ENCODE data around the gene CELA3B.
"Not testable (repeated sequence)": the region's sequence is repeated elsewhere in the genome, so short reads cannot be mapped to it uniquely, and the experiment has no call there.

Gene CELA3B

DNA sequence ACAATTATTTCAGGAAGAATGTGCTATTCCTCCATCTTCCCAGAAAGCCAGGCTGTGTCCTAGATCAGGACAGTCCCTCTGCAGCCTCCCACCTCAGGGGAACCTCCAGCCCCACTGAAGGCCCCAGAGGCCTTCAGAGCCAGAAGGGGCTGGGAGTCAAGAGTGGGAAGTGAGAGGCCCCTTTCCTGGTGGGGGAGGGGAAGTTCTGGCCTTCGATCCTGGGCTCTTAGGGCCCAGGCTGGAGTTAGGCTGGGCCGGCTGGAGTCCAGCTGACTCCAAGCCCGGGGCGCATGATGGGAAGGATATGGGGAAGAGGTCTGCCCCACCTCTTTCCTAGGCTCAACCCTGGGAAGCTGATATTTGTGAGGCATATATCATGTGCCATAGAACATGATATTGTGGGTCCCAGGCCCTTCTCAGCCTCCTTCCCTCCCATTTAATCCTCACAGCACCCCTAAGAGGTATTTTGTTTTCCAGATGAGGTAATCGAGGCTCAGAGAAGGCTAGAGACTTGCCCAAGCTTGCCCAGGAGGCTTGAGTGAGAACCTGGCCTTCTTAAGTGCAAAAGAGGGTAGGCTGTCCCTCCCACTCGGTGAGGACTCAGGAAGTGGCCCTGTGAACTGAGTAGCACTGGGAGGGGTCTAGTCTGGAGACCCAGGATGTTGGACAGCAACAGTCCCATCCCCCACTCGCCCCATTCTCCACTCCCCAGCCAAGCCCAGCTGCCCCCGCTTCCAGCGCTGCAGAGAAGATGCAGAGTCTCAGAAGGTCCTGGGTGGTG lies 21.1 kb upstream of the CELA3B start:
- H3K4me3 Mint-ChIP-seq, result no peak overlapping the region

DNA sequence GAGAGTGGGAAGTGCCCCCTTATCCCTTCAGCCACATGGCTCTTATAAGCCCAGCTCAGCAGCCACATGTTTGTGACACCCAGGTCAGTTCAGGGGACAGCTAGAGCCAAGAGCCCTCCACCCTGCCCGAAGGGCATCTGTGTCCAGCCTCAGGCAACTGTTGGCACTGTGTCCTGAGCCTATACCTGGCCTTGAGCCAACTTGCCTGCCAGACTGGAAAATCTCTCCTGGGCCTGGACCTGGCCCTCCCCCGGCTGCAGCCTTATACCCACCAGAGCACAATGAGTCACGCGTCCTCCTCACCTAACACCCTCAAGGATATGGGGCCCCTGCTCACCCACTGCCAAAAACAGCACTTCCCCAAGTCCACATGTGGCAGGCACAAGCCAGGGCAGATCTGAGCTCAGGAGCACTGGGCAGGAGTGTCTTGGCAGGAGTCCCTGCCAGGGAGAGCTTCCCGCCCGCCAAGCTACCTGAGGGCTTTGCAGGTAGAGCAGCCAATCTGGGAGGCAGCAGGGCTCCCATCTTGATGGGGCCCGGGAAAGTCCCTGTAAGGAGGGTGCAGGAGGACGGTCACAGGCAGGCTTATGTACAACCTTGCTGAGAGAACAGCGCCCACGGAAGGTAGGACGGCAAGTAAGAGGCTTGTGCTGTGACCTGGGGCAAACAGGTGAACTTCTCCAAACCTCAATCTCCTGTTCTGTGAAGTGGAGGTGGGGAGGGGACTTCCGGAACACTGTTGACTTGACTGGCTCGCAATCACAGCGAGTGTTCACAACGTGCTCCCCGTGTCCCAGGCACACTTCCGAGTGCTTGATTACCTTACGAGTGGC lies 19.9 kb upstream of the CELA3B start:
- H3K27me3 Mint-ChIP-seq, result peaks cover 11% of the 10 kb centered on the region
- peak; percentile 62 for ATAC-seq (ENCODE audit: low read depth)
- H3K36me3 Mint-ChIP-seq, result no peaks in the 10 kb centered on the region
- H3K9me3 Mint-ChIP-seq, result no peaks in the 10 kb centered on the region
- peaks cover 4% of the 10 kb centered on the region for H3K4me1 Mint-ChIP-seq
- H3K4me3 Mint-ChIP-seq, result no peak overlapping the region
- H3K27ac Mint-ChIP-seq, result no peak overlapping the region
- DNase-seq (ENCODE audit: low spot score in 2 of 2), result no peak

More for the DNA sequence above, 21.1 kb upstream of the CELA3B start:
- Mint-ChIP-seq H3K36me3 (no peaks in the 10 kb centered on the region), H3K9me3 (no peaks in the 10 kb centered on the region), H3K4me1 (peaks cover 4% of the 10 kb centered on the region), H3K27me3 (peaks cover 11% of the 10 kb centered on the region), H3K27ac (no peak overlapping the region)
- ATAC-seq (ENCODE audit: low read depth) (no peak), DNase-seq (ENCODE audit: low spot score in 2 of 2) (no peak)

DNA sequence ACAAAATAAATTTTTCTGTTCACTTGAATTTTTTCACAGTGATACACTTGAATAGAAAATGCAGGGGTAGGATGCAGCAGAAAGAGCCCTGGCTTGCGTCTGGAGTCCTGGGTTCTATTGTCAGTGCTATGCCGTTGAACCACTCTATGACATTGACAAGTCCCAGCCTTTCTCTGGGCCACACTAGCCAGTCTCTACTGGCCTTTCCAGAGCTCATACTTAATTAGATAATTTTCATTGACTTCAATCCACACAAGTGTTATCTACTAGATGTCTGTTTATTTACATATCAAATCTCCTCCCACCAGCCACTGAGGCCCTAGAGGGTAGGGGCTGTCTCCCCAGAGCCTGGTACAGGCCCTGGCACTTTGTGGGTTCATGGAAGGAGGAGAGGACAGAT lies 15.5 kb upstream of the CELA3B start:
- Mint-ChIP-seq H3K27me3 (peaks cover 13% of the 10 kb centered on the region), H3K4me1 (peaks cover 8% of the 10 kb centered on the region), H3K27ac (no peak overlapping the region), H3K36me3 (no peaks in the 10 kb centered on the region), H3K4me3 (no peak overlapping the region), H3K9me3 (no peaks in the 10 kb centered on the region)
- DNase-seq (ENCODE audit: low spot score in 2 of 2) (no peak), ATAC-seq (ENCODE audit: low read depth) (no peak)

DNA sequence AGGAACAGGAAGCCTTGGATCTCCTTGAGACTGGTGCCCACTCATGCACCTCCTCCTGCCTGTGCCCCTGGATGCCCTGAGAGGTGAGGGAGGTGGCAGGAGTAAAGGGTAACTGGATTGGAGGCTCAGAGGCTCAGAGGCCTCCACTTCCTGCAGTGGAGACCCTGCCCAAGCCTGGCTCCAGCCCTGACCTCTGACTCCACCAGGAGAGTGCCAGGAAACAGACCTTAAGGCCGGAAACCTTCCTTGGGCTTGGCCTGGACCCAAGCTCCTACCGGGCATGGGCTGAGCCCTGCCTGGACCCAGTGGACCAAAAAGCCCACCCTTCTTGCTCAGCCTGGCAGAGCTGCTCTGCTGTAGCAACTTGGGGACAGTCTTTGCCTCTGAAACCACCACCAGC lies 15.0 kb upstream of the CELA3B start:
- Mint-ChIP-seq H3K27ac (no peak overlapping the region), H3K4me1 (peaks cover 8% of the 10 kb centered on the region), H3K27me3 (peaks cover 15% of the 10 kb centered on the region), H3K4me3 (no peak overlapping the region), H3K36me3 (no peaks in the 10 kb centered on the region), H3K9me3 (no peaks in the 10 kb centered on the region)
- DNase-seq (ENCODE audit: low spot score in 2 of 2), result no peak
- ATAC-seq (ENCODE audit: low read depth), result no peak

DNA sequence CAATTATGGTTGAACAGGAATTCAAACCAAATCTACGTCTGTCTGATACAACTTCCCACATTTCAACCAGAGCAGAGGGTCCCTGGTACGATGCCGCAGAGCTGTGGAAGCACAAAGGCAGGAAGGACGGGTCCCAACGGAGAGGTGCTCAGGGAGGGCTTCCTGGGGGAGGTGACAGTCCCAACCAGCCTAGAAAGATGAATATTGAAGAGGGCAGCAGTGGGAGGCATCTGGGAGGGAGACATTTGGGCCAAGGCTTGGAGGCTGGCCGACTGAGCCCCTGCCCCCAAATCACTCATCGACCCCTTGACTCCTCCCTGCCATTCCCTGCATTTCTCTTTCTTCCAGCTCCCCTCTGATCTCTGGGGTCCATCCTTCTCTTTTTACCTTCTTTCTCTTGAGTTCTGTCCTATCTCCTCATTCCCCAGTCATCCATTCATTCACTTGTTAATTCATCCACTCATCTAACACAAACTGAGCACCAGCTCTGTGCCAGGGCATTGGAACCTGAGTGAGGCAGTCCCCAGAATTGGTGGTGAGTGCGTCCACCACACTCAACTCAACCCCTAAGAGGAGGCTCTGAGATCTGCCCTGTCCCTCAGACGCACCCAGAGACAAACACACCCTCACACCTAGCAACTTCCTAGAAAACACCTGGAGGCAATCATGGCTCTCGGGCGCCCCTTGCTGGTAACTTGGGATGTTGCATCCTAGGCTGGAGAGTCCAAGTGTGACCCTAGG lies 13.2 kb upstream of the CELA3B start:
- Mint-ChIP-seq H3K36me3 (no peaks in the 10 kb centered on the region), H3K27me3 (peaks cover 8% of the 10 kb centered on the region), H3K4me1 (peaks cover 3% of the 10 kb centered on the region), H3K27ac (no peak overlapping the region), H3K9me3 (no peaks in the 10 kb centered on the region), H3K4me3 (no peak overlapping the region)
- DNase-seq (ENCODE audit: low spot score in 2 of 2) (peak; percentile 87 to 91), ATAC-seq (ENCODE audit: low read depth) (peak; percentile 97)

DNA sequence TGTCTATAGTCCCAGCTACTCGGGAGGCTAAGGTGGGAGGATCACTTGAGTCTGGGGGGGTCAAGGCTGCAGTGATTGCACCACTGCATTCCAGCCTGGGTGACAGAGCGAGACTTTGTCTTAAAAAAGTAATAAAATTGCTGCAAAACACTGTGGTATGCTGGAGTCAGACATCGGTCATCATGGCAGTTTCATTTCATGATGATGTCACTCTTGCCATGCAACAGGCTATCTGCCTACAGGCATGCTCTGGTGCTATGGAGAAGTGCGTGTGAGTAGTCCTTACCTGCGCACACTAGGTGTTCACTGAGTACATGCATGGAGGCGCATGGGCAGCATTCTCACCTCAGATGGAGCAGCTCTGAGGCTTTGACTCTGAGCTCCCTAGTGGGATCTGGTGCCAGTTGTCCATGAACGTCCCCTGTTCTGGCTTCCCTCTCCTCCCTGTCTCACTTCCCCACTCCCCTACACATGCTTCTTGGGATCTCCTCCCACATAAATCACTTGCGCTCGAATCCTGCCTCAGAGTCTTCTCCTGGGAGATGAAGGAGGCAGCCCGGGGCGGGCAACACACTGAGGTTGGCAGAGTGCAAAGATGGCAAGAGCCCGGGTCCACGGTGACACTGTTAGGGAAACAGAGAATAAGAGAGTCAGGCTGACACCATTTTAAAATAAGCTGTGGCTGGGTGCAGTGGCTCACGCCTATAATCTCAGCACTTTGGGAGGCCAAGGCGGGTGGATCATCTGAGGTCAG lies 10.4 kb upstream of the CELA3B start:
- H3K27ac Mint-ChIP-seq, result no peak overlapping the region
- peaks cover 9% of the 10 kb centered on the region for H3K27me3 Mint-ChIP-seq
- H3K36me3 Mint-ChIP-seq, result no peaks in the 10 kb centered on the region
- no peaks in the 10 kb centered on the region for H3K9me3 Mint-ChIP-seq
- ATAC-seq (ENCODE audit: low read depth) (no peak), DNase-seq (ENCODE audit: low spot score in 2 of 2) (no peak)
- peaks cover 3% of the 10 kb centered on the region for H3K4me1 Mint-ChIP-seq
- H3K4me3 Mint-ChIP-seq, result no peak overlapping the region

DNA sequence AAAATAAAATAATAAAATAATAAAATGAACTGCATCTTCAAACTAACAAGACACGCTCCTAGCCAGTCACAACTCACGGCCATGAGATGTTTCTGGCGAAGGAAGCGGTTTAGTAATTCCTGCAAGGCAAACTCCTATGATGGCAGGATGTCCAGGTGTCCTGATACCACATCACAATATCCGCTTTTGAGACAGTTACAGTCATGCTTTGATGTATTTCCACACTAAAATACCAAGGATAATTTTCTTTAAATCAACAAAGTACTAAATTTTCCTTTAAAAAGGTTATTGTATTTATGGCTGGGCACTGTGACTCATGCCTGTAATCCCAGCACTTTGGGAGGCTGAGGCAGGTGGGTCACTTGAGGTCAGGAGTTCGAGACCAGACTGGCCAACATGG lies 9.6 kb upstream of the CELA3B start:
- not testable (repeated sequence) for H3K27me3 Mint-ChIP-seq; H3K27ac Mint-ChIP-seq; ATAC-seq (ENCODE audit: low read depth); H3K9me3 Mint-ChIP-seq; DNase-seq (ENCODE audit: low spot score in 2 of 2); H3K36me3 Mint-ChIP-seq; H3K4me3 Mint-ChIP-seq; H3K4me1 Mint-ChIP-seq

DNA sequence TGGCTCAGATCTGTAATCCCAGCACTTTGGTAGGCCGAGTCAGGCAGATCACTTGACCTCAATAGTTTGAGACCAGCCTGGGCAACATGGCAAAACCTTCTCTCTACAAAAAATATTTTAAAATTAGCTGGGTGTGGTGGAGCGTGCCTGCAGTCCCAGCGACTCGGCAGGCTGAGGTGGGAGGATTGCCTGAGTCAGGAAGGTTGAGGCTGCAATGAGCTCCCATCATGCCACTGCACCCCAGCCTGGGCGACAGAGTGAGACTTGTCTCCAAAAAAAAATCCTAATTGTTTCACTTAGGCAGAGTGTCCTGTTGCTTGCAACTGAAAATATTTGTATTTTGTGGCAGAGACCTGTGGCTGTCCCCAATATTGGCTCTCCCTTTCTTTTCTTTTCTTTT lies 7.8 kb upstream of the CELA3B start:
- not testable (repeated sequence) for DNase-seq (ENCODE audit: low spot score in 2 of 2); H3K9me3 Mint-ChIP-seq; H3K36me3 Mint-ChIP-seq; H3K4me1 Mint-ChIP-seq; ATAC-seq (ENCODE audit: low read depth); H3K27me3 Mint-ChIP-seq; H3K4me3 Mint-ChIP-seq; H3K27ac Mint-ChIP-seq

DNA sequence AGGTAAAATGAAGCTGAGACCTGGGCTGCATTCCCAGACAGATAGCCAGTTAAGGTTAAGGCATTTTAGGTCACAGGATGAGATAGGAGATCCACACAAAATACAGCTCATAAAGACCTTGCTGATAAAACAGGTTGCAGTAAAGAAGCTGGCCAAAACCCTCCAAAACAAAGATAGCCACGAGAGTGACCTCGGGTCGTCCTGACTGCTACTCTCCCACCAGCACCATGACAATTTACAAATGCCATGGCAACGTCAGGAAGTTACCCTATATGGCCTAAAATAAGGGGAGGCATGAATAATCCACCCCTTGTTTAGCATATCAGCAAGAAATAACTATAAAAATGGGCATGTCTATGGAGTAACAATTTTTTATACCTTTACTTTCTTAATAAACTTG lies 6.3 kb upstream of the CELA3B start:
- DNase-seq (ENCODE audit: low spot score in 2 of 2), result not testable (repeated sequence)

DNA sequence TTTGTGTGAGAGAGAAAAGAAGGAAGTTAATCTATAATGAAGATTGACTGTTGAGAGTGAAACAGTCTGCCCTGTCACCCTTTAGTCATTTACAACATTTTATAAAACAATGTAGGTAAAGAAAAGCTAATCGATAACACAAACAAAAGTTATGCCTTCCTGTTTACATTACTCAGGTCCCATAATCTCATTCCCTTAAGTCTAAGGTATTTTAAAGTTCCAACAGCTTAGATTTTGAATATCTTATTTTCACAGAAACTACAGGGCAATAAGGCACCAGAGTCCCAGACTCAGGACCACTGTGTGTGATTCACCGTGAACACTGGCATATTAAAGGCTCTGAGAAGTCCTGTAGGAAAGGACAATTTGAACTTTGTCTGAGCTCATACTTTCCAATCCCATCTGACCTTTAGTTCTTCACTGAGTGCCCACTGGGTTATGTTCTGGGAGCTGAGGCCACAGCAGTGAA lies 3.8 kb upstream of the CELA3B start:
- not testable (repeated sequence) for H3K27me3 Mint-ChIP-seq; H3K4me3 Mint-ChIP-seq; H3K27ac Mint-ChIP-seq; H3K4me1 Mint-ChIP-seq; H3K36me3 Mint-ChIP-seq; H3K9me3 Mint-ChIP-seq; ATAC-seq (ENCODE audit: low read depth); DNase-seq (ENCODE audit: low spot score in 2 of 2)

More for the DNA sequence above, 6.3 kb upstream of the CELA3B start:
- H3K4me3 Mint-ChIP-seq; H3K4me1 Mint-ChIP-seq; H3K27me3 Mint-ChIP-seq; ATAC-seq (ENCODE audit: low read depth); H3K9me3 Mint-ChIP-seq; H3K36me3 Mint-ChIP-seq; H3K27ac Mint-ChIP-seq: not testable (repeated sequence)

DNA sequence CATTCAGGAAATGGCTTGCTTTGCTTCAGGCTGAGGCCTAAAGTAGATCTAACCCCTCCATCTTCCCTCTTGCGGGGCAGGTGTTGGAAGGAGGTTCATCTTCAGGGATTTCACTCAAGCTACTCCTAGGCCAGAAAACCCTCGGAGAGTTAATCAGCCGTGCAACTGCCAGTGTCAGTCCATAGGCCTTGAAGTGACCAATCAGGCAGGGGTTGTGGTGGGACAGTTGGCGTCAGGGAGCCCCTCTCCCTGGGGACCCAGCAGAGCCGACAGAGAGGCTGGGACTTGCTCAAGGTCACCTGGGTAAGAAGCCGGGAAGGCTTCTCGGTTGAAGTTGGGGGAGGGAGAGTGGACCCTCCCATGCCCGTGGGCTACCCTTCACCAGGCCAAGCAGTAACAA lies 2.9 kb upstream of the CELA3B start:
- not testable (repeated sequence) for ATAC-seq (ENCODE audit: low read depth); H3K27me3 Mint-ChIP-seq; H3K36me3 Mint-ChIP-seq; H3K4me1 Mint-ChIP-seq; H3K27ac Mint-ChIP-seq; DNase-seq (ENCODE audit: low spot score in 2 of 2); H3K4me3 Mint-ChIP-seq; H3K9me3 Mint-ChIP-seq

DNA sequence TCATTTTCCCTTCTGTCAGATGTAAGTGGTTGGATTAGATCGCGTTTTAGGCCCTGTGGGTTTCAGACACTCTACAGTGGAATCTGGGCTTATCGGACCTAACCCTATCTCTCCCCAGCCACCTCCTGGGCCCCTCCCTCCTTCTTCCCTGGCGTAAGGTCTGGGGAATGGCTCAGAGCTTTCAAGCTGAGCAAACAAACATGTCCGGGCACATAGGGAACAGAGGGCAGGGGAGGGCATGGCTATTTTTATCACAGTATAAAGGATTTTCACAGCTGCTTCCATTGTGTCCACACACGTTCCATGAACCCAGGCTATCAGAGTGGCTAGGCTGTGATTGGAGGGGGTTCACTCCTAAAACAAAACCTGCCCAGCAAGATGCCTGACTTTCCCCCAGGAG lies 2.1 kb upstream of the CELA3B start:
- H3K4me1 Mint-ChIP-seq; H3K27ac Mint-ChIP-seq; H3K36me3 Mint-ChIP-seq; DNase-seq (ENCODE audit: low spot score in 2 of 2); H3K4me3 Mint-ChIP-seq; ATAC-seq (ENCODE audit: low read depth); H3K9me3 Mint-ChIP-seq; H3K27me3 Mint-ChIP-seq: not testable (repeated sequence)

DNA sequence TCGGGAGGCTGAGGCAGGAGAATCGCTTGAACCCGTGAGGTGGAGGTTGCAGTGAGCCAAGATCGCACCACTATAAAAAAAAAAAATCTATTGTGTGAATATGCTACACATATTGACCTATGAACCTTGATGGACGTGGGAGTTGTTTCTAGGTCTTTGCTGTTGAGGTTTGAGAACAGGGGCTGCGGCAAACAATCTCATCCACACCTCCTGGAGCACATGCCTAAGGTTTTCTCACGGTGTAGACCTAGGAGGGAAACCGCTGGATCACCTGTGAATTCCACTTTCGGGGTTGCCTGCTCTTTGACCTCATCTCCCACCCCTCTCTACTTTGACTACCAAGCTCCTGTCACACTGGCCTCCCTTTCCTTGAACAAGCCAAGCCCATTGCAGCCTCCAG lies 1.5 kb upstream of the CELA3B start:
- DNase-seq (ENCODE audit: low spot score in 2 of 2); H3K4me3 Mint-ChIP-seq; H3K36me3 Mint-ChIP-seq; H3K9me3 Mint-ChIP-seq; ATAC-seq (ENCODE audit: low read depth); H3K4me1 Mint-ChIP-seq; H3K27ac Mint-ChIP-seq; H3K27me3 Mint-ChIP-seq: not testable (repeated sequence)
